K562 (cell line): ENCODE measurements around the gene ZNF646. TPM values are rescaled to one million over a fixed set of nuclear protein-coding genes. Genes with fewer than 3 reads are reported as not detected.

Experiments used
- CBX3 ChIP-seq, 2 experiments: IDR thresholded peaks; 1 replicate in 1 of 2; 2 replicates in 1 of 2; pipeline ENCODE4 v1.6.1; 2012; ENCODE audit warnings: inconsistent platforms in 2 of 2, low read length in 2 of 2, borderline replicate concordance in 1 of 2, control low read depth in 1 of 2
- FIP1L1 ChIP-seq: fragments of 200-400 bp; formaldehyde crosslinking; IDR thresholded peaks from 2 replicates; pipeline ENCODE4 v1.6.1; 2018; ENCODE audit warnings: mild to moderate bottlenecking, low read depth, low read length; ENCODE audit not compliant: poor library complexity, severe bottlenecking
- HCFC1 ChIP-seq: IDR thresholded peaks from 2 replicates; pipeline ENCODE4 v1.6.1; 2012; ENCODE audit warnings: low read depth, low read length, improper control_type of control experiment
- polyA plus RNA-seq, 8 experiments: library from polyadenylated mRNA; depleted of rRNA in 4 of 8; stranded (reverse) in 5 of 8; unstranded in 3 of 8; fragments of >200 nt; fragmentation: Nextera tagmentation in 2 of 8; fragmentation: Illumina TruSeq in 1 of 8; extraction: Ambion mirVana in 2 of 8; extraction: Trizol in 1 of 8; gene quantifications; 2 replicates each; pipeline versions ENCODE4 v1.2.1 to v1.2.3, GENCODE V29; 2011 to 2014; ENCODE audit warnings: inconsistent platforms in 1 of 8, missing spikeins in 1 of 8
- total RNA-seq, 7 experiments: library from RNA; depleted of rRNA in 6 of 7; stranded (reverse); fragments of >200 nt in 6 of 7; fragmentation: Illumina TruSeq in 2 of 7; extraction: Trizol in 2 of 7; gene quantifications; 2 replicates each; pipeline versions ENCODE4 v1.2.1 to v1.2.3, GENCODE V29; 2011 to 2021; ENCODE audit warnings: low replicate concordance in 1 of 7
- TF ChIP-seq, protein P1 (sequence below): fragments of 450-650 bp; IDR thresholded peaks from 2 replicates; pipeline ENCODE4 v1.6.1; 2016; ENCODE audit warnings: low read depth
- TF ChIP-seq, protein P2 (sequence below): IDR thresholded peaks from 3 replicates; pipeline ENCODE4 v1.6.1; 2011; ENCODE audit warnings: borderline replicate concordance, mild to moderate bottlenecking; ENCODE audit not compliant: insufficient read length, insufficient read depth
- TF ChIP-seq, protein P3 (sequence below): fragments of 250-450 bp; sonication (Bioruptor Pico); IDR thresholded peaks from 2 replicates; pipeline ENCODE4 v1.5.0; 2020; ENCODE audit warnings: mild to moderate bottlenecking
- TF ChIP-seq, protein P4 (sequence below): fragments of 450-650 bp; formaldehyde crosslinking; IDR thresholded peaks from 2 replicates; pipeline ENCODE4 v1.4.0; 2020; ENCODE audit warnings: mild to moderate bottlenecking

ZNF646 gene
- total and polyA plus RNA-seq, 9 of the 15 experiments (the other 6 are each of a cell fraction or from before 2014, with no cell fraction given) = 0.08 to 20.6 (median 8.0) TPM

DNA sequence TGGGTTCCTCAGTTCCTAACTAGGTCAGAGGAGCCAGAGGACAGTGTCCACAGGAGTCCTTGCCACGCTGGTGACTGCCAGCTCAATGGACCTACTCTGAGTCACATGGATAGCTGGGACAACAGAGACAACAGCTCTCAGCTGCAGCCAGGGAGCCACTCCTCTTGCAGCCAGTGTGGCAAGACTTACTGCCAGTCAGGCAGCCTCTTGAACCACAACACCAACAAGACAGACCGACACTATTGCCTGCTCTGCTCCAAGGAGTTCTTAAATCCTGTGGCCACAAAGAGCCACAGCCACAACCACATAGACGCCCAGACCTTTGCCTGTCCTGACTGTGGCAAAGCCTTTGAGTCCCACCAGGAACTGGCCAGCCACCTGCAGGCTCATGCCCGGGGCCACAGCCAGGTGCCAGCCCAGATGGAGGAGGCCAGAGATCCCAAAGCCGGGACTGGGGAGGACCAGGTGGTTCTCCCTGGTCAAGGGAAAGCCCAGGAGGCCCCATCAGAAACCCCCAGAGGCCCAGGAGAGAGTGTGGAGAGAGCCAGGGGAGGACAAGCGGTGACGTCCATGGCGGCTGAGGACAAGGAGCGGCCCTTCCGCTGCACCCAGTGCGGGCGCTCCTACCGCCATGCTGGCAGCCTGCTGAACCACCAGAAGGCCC is 6.7 kb downstream of the ZNF646 start (continued):
- TF ChIP-seq, protein P1, sequence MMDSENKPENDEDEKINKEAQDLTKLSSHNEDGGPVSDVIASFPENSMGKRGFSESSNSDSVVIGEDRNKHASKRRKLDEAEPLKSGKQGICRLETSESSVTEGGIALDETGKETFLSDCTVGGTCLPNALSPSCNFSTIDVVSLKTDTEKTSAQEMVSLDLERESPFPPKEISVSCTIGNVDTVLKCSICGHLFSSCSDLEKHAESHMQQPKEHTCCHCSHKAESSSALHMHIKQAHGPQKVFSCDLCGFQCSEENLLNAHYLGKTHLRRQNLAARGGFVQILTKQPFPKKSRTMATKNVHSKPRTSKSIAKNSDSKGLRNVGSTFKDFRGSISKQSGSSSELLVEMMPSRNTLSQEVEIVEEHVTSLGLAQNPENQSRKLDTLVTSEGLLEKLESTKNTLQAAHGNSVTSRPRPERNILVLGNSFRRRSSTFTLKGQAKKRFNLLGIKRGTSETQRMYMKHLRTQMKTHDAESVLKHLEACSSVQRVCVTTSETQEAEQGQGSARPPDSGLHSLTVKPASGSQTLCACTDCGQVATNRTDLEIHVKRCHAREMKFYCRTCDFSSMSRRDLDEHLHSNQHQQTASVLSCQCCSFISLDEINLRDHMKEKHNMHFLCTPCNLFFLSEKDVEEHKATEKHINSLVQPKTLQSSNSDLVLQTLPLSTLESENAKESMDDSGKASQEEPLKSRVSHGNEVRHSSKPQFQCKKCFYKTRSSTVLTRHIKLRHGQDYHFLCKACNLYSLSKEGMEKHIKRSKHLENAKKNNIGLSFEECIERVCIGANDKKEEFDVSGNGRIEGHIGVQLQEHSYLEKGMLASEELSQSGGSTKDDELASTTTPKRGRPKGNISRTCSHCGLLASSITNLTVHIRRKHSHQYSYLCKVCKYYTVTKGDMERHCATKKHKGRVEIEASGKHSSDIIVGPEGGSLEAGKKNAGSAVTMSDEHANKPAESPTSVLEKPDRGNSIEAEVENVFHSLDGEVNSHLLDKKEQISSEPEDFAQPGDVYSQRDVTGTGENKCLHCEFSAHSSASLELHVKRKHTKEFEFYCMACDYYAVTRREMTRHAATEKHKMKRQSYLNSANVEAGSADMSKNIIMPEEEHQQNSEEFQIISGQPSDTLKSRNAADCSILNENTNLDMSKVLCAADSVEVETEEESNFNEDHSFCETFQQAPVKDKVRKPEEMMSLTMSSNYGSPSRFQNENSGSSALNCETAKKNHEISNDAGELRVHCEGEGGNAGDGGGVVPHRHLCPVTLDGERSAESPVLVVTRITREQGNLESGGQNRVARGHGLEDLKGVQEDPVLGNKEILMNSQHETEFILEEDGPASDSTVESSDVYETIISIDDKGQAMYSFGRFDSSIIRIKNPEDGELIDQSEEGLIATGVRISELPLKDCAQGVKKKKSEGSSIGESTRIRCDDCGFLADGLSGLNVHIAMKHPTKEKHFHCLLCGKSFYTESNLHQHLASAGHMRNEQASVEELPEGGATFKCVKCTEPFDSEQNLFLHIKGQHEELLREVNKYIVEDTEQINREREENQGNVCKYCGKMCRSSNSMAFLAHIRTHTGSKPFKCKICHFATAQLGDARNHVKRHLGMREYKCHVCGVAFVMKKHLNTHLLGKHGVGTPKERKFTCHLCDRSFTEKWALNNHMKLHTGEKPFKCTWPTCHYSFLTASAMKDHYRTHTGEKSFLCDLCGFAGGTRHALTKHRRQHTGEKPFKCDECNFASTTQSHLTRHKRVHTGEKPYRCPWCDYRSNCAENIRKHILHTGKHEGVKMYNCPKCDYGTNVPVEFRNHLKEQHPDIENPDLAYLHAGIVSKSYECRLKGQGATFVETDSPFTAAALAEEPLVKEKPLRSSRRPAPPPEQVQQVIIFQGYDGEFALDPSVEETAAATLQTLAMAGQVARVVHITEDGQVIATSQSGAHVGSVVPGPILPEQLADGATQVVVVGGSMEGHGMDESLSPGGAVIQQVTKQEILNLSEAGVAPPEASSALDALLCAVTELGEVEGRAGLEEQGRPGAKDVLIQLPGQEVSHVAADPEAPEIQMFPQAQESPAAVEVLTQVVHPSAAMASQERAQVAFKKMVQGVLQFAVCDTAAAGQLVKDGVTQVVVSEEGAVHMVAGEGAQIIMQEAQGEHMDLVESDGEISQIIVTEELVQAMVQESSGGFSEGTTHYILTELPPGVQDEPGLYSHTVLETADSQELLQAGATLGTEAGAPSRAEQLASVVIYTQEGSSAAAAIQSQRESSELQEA = no peak
- TF ChIP-seq, protein P2, sequence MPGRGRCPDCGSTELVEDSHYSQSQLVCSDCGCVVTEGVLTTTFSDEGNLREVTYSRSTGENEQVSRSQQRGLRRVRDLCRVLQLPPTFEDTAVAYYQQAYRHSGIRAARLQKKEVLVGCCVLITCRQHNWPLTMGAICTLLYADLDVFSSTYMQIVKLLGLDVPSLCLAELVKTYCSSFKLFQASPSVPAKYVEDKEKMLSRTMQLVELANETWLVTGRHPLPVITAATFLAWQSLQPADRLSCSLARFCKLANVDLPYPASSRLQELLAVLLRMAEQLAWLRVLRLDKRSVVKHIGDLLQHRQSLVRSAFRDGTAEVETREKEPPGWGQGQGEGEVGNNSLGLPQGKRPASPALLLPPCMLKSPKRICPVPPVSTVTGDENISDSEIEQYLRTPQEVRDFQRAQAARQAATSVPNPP = no peak
- TF ChIP-seq, protein P3, sequence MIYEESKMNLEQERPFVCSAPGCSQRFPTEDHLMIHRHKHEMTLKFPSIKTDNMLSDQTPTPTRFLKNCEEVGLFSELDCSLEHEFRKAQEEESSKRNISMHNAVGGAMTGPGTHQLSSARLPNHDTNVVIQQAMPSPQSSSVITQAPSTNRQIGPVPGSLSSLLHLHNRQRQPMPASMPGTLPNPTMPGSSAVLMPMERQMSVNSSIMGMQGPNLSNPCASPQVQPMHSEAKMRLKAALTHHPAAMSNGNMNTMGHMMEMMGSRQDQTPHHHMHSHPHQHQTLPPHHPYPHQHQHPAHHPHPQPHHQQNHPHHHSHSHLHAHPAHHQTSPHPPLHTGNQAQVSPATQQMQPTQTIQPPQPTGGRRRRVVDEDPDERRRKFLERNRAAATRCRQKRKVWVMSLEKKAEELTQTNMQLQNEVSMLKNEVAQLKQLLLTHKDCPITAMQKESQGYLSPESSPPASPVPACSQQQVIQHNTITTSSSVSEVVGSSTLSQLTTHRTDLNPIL (CRISPR knock-in tag) = no peak
- no peak for TF ChIP-seq FIP1L1
- no peak for TF ChIP-seq CBX3 (IDR thresholded peaks at IDR 0.05; ENCODE audit: borderline replicate concordance in 1 of 2, low read length in 2 of 2)
- TF ChIP-seq, protein P4, sequence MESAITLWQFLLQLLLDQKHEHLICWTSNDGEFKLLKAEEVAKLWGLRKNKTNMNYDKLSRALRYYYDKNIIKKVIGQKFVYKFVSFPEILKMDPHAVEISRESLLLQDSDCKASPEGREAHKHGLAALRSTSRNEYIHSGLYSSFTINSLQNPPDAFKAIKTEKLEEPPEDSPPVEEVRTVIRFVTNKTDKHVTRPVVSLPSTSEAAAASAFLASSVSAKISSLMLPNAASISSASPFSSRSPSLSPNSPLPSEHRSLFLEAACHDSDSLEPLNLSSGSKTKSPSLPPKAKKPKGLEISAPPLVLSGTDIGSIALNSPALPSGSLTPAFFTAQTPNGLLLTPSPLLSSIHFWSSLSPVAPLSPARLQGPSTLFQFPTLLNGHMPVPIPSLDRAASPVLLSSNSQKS (CRISPR knock-in tag) = no peak
- TF ChIP-seq HCFC1 = no peak
